Left hindlimb (tissue), 1 donor: ENCODE measurements around the gene EXOC4.
"Not testable (repeated sequence)": the region's sequence is repeated elsewhere in the genome, so short reads cannot be mapped to it uniquely, and the experiment has no call there.

ENCODE experiments used
- DNase-seq: peaks from one replicate; pipeline ENCODE4 v3.0.0-alpha.2; 2018

The EXOC4 gene

GRCh38 chr7:134058980-134059379, 806.1 kb downstream of the EXOC4 start:
- no peak for DNase-seq

GRCh38 chr7:134059921-134060320, 807.0 kb downstream of the EXOC4 start:
- no peak for DNase-seq

GRCh38 chr7:134060874-134061273, 808.0 kb downstream of the EXOC4 start:
- DNase-seq, result no peak

GRCh38 chr7:134062460-134062859, 809.6 kb downstream of the EXOC4 start:
- DNase-seq, result no peak

GRCh38 chr7:134065415-134065814, 812.5 kb downstream of the EXOC4 start:
- no peak for DNase-seq

- DNase-seq, result no peak
Measured at GRCh38 chr7:134067164-134067563, 814.3 kb downstream of the EXOC4 start.

- DNase-seq, result no peak
Measured at GRCh38 chr7:134068670-134069069, 815.8 kb downstream of the EXOC4 start.

- DNase-seq, result no peak
Measured at GRCh38 chr7:134069187-134069586, 816.3 kb downstream of the EXOC4 start.

- no peak for DNase-seq
Measured at GRCh38 chr7:134070673-134071072, 817.8 kb downstream of the EXOC4 start.

GRCh38 chr7:134071355-134072331, 818.8 kb downstream of the EXOC4 start:
- DNase-seq, result no peak

GRCh38 chr7:134073276-134073675, 820.4 kb downstream of the EXOC4 start:
- no peak for DNase-seq

- DNase-seq, result no peak
Measured at GRCh38 chr7:134075799-134076198, 822.9 kb downstream of the EXOC4 start.

- not testable (repeated sequence) for DNase-seq
Measured at GRCh38 chr7:134077560-134077959, 824.7 kb downstream of the EXOC4 start.

- no peak for DNase-seq
Measured at GRCh38 chr7:134078991-134079390, 826.1 kb downstream of the EXOC4 start.

GRCh38 chr7:134081695-134082094, 828.8 kb downstream of the EXOC4 start:
- DNase-seq, result no peak

- DNase-seq, result no peak
Measured at GRCh38 chr7:134083766-134084487, 831.0 kb downstream of the EXOC4 start.

GRCh38 chr7:134084488-134085144, 831.7 kb downstream of the EXOC4 start:
- DNase-seq, result no peak

GRCh38 chr7:134085311-134085710, 832.4 kb downstream of the EXOC4 start:
- no peak for DNase-seq

- DNase-seq, result no peak
Measured at GRCh38 chr7:134086998-134087735, 834.3 kb downstream of the EXOC4 start.

- no peak for DNase-seq
Measured at GRCh38 chr7:134088199-134088598, 835.3 kb downstream of the EXOC4 start.

- no peak for DNase-seq
Measured at GRCh38 chr7:134089446-134089845, 836.6 kb downstream of the EXOC4 start.

- no peak for DNase-seq
Measured at GRCh38 chr7:134098072-134098471, 845.2 kb downstream of the EXOC4 start.

GRCh38 chr7:134101716-134102115, 848.8 kb downstream of the EXOC4 start:
- DNase-seq, result no peak
